Astrocyte of the spinal cord (primary cell): ENCODE measurements around the gene DLGAP1.

Experiments
- DNase-seq: peaks from one replicate; pipeline ENCODE4 v3.0.0; 2011; ENCODE audit warnings: low read depth, low spot score
- H3K4me3 ChIP-seq: 2 replicates; pipeline ENCODE4 v1.5.1; 2011; ENCODE audit warnings: low read depth, mild to moderate bottlenecking, low read length, moderate library complexity
- in situ Hi-C: cut with HindIII; loops from 2 replicates; pipeline ENCODE4 v1.10.0; 2017; ENCODE audit warnings: low sequenced_read_pairs
- TF ChIP-seq, protein P1 (sequence below): IDR thresholded peaks from 2 replicates; pipeline ENCODE4 v1.5.1; 2012; ENCODE audit warnings: low read depth, mild to moderate bottlenecking, low read length, inconsistent platforms

The DLGAP1 gene

DNA sequence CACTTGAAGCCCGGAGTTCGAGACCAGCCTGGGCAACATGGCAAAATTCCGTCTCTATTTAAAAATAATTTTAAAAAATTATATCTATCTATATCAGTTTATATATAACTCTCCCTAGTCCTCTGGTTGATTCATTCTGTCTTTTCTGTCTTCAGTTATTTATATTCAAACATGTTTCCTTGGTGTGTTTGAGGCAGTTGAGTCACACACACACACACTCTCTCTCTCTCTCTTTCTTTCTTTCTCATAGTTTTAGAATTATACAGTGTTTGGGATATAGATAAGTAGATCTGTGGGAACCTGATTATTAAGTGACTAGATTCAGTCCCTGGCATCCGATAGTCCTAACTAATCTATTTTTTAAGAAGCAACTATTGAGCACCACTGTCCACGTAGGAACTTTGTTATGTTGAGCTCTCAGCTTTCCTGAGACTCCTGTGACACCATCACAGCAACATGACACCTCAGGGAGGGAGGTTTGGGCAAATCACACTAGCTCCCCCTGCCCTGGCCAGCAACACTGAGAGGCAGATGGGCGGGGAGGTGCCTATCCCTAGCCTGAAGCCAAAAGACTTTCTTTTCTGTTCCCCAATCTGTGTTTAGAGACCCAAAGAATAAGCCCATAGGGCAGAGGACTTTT, 482.7 kb downstream of the DLGAP1 start:
- no peak overlapping the region for H3K4me3 ChIP-seq
- in situ Hi-C loops = no loop called here
- DNase-seq = no peak
- TF ChIP-seq, protein P1, sequence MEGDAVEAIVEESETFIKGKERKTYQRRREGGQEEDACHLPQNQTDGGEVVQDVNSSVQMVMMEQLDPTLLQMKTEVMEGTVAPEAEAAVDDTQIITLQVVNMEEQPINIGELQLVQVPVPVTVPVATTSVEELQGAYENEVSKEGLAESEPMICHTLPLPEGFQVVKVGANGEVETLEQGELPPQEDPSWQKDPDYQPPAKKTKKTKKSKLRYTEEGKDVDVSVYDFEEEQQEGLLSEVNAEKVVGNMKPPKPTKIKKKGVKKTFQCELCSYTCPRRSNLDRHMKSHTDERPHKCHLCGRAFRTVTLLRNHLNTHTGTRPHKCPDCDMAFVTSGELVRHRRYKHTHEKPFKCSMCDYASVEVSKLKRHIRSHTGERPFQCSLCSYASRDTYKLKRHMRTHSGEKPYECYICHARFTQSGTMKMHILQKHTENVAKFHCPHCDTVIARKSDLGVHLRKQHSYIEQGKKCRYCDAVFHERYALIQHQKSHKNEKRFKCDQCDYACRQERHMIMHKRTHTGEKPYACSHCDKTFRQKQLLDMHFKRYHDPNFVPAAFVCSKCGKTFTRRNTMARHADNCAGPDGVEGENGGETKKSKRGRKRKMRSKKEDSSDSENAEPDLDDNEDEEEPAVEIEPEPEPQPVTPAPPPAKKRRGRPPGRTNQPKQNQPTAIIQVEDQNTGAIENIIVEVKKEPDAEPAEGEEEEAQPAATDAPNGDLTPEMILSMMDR = no peak

- H3K4me3 ChIP-seq = no peak overlapping the region
- TF ChIP-seq, protein P1 = no peak
- DNase-seq = no peak
- in situ Hi-C loops = no loop called here
These were observed 484.2 kb downstream of the DLGAP1 start for GRCh38 chr18:3970929-3971328.

GRCh38 chr18:3967359-3968180, 487.5 kb downstream of the DLGAP1 start:
- H3K4me3 ChIP-seq = no peak overlapping the region
- TF ChIP-seq, protein P1 = no peak
- in situ Hi-C loops = no loop called here
- no peak for DNase-seq

DNA sequence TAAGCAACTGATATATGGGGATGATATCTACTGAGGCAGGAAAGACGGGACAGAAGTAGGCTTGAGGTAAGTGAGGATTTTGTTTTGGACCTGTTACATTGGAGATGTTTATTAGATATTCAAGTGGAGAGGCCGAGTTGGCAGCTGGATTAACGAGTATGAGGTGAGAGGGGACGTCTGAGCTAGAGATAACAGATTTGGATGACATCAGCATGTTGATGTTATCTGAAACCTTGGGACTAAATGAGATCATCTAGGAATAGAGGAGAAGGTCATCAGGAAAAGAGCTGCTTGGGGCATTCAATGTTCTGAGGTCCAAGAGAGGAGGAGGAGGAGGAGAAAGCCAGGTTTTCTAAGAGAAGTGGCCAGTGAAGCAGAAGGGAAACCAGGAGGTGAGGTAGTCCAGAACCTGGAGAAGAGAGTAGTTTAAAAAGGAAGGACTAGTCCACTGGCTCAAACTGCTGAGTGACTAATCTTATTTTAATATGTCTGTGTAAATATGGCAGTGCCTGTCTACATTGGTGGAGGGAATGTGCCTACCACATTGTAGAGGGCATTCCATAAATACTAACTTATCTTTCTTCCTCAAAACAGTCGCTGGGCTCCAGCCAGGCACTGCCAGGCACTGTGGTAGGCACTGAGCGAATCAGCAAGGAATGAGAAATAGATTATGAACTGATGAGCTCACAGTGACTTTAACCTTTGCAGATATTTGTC, 488.3 kb downstream of the DLGAP1 start:
- DNase-seq = peak; percentile 49
- TF ChIP-seq, protein P1 = no peak
- no peak overlapping the region for H3K4me3 ChIP-seq

DNA sequence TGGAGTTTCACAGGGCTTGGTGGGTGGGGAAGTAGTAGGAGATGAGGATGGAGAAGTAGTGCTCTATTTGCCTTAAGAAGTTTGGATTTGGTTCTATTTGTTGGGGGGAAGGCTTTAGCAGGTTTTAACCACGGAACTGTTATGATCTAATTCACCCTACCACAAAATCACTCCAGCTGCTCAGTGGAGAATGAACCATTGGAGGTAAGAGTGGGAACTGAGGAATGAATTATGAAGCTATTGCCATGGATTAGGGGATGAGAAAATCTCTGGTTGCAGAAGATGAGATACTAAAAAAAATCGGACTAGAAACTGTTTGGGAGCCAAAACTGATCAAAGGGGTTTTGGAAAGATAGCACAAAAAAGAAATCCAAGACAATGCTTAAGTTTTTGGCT, 488.9 kb downstream of the DLGAP1 start:
- TF ChIP-seq, protein P1 = no peak
- in situ Hi-C loops = no loop called here
- no peak for DNase-seq
- H3K4me3 ChIP-seq = no peak overlapping the region

More for the DNA sequence above, 488.3 kb downstream of the DLGAP1 start:
- in situ Hi-C loops = no loop called here

- H3K4me3 ChIP-seq = no peak overlapping the region
- TF ChIP-seq, protein P1 = no peak
- in situ Hi-C loops = no loop called here
- no peak for DNase-seq
These were observed 494.1 kb downstream of the DLGAP1 start for GRCh38 chr18:3960977-3961376.
